ENCODE results near the gene KCNAB2.

The KCNAB2 gene

GRCh38 chr1:6019166-6019845, 26.4 kb upstream of the KCNAB2 start:
- no peak for ATAC-seq
- TF ChIP-seq TCF4 (CRISPR knock-in tag; IDR thresholded peaks at IDR 0.05; ENCODE audit: borderline replicate concordance) (no peak), OSR1 (CRISPR knock-in tag; IDR thresholded peaks at IDR 0.05) (no peak), GLIS3 (CRISPR knock-in tag; IDR thresholded peaks at IDR 0.05) (no peak), BACH2 (CRISPR knock-in tag; IDR thresholded peaks at IDR 0.05; ENCODE audit: borderline replicate concordance) (no peak), ZC3H10 (CRISPR knock-in tag; IDR thresholded peaks at IDR 0.05) (no peak), PPARA (CRISPR knock-in tag; IDR thresholded peaks at IDR 0.05; ENCODE audit: borderline replicate concordance) (no peak), CSDC2 (CRISPR knock-in tag; IDR thresholded peaks at IDR 0.05) (no peak), ZNF8 (CRISPR knock-in tag; IDR thresholded peaks at IDR 0.05) (no peak), ESRRG (CRISPR knock-in tag; IDR thresholded peaks at IDR 0.05) (no peak), ISL1 (CRISPR knock-in tag; IDR thresholded peaks at IDR 0.05) (no peak), TSHZ2 (CRISPR knock-in tag; IDR thresholded peaks at IDR 0.05) (no peak), SNAI2 (CRISPR knock-in tag; IDR thresholded peaks at IDR 0.05) (no peak), ZNF70 (CRISPR knock-in tag; IDR thresholded peaks at IDR 0.05) (no peak), ARNTL (CRISPR knock-in tag; IDR thresholded peaks at IDR 0.05; ENCODE audit: borderline replicate concordance, low read depth) (no peak), ZFP30 (CRISPR knock-in tag; IDR thresholded peaks at IDR 0.05) (no peak), RARB (CRISPR knock-in tag; IDR thresholded peaks at IDR 0.05) (no peak), CSRNP3 (CRISPR knock-in tag; IDR thresholded peaks at IDR 0.05) (no peak)
- TF ChIP-seq, protein P1, sequence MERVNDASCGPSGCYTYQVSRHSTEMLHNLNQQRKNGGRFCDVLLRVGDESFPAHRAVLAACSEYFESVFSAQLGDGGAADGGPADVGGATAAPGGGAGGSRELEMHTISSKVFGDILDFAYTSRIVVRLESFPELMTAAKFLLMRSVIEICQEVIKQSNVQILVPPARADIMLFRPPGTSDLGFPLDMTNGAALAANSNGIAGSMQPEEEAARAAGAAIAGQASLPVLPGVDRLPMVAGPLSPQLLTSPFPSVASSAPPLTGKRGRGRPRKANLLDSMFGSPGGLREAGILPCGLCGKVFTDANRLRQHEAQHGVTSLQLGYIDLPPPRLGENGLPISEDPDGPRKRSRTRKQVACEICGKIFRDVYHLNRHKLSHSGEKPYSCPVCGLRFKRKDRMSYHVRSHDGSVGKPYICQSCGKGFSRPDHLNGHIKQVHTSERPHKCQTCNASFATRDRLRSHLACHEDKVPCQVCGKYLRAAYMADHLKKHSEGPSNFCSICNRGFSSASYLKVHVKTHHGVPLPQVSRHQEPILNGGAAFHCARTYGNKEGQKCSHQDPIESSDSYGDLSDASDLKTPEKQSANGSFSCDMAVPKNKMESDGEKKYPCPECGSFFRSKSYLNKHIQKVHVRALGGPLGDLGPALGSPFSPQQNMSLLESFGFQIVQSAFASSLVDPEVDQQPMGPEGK (CRISPR knock-in tag; IDR thresholded peaks at IDR 0.05; ENCODE audit: borderline replicate concordance) = no peak
- TF ChIP-seq, protein P2, sequence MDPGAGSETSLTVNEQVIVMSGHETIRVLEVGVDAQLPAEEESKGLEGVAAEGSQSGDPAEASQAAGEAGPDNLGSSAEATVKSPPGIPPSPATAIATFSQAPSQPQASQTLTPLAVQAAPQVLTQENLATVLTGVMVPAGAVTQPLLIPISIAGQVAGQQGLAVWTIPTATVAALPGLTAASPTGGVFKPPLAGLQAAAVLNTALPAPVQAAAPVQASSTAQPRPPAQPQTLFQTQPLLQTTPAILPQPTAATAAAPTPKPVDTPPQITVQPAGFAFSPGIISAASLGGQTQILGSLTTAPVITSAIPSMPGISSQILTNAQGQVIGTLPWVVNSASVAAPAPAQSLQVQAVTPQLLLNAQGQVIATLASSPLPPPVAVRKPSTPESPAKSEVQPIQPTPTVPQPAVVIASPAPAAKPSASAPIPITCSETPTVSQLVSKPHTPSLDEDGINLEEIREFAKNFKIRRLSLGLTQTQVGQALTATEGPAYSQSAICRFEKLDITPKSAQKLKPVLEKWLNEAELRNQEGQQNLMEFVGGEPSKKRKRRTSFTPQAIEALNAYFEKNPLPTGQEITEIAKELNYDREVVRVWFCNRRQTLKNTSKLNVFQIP (CRISPR knock-in tag; IDR thresholded peaks at IDR 0.05; ENCODE audit: borderline replicate concordance, low read depth) = no peak
- TF ChIP-seq, protein P3, sequence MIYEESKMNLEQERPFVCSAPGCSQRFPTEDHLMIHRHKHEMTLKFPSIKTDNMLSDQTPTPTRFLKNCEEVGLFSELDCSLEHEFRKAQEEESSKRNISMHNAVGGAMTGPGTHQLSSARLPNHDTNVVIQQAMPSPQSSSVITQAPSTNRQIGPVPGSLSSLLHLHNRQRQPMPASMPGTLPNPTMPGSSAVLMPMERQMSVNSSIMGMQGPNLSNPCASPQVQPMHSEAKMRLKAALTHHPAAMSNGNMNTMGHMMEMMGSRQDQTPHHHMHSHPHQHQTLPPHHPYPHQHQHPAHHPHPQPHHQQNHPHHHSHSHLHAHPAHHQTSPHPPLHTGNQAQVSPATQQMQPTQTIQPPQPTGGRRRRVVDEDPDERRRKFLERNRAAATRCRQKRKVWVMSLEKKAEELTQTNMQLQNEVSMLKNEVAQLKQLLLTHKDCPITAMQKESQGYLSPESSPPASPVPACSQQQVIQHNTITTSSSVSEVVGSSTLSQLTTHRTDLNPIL (CRISPR knock-in tag; IDR thresholded peaks at IDR 0.05; ENCODE audit: low read depth) = no peak

DNA sequence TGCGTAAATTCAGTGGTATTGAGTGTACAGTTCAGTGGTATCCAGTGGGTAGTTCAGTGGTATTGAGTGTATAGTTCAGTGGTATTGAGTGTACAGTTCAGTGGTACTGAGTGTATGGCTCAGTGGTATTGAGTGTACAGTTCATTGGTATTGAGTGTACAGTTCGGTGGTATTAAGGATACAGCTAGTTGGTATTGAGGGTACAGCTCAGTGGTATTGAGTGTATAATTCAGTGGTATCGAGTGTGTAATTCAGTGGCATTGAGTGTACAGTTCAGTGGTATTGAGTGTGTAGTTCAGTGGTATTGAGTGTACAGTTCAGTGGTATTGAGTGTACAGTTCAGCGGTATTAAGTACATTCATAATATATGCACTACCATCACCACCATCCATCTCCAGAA, 23.5 kb upstream of the KCNAB2 start:
- no peak for ATAC-seq
- TF ChIP-seq, protein P2 (CRISPR knock-in tag; IDR thresholded peaks at IDR 0.05; ENCODE audit: borderline replicate concordance, low read depth) = no peak
- no peak for TF ChIP-seq BACH2 (CRISPR knock-in tag; IDR thresholded peaks at IDR 0.05; ENCODE audit: borderline replicate concordance)
- no peak for TF ChIP-seq PPARA (CRISPR knock-in tag; IDR thresholded peaks at IDR 0.05; ENCODE audit: borderline replicate concordance)
- no peak for TF ChIP-seq ZFP3 (CRISPR knock-in tag; IDR thresholded peaks at IDR 0.05)
- no peak for TF ChIP-seq ZC3H10 (CRISPR knock-in tag; IDR thresholded peaks at IDR 0.05)
- no peak for TF ChIP-seq ZNF70 (CRISPR knock-in tag; IDR thresholded peaks at IDR 0.05)
- TF ChIP-seq GLIS3 (CRISPR knock-in tag; IDR thresholded peaks at IDR 0.05) = no peak
- TF ChIP-seq ESRRG (CRISPR knock-in tag; IDR thresholded peaks at IDR 0.05) = no peak
- no peak for TF ChIP-seq TSHZ2 (CRISPR knock-in tag; IDR thresholded peaks at IDR 0.05)
- no peak for TF ChIP-seq ZFP30 (CRISPR knock-in tag; IDR thresholded peaks at IDR 0.05)
- TF ChIP-seq, protein P1 (CRISPR knock-in tag; IDR thresholded peaks at IDR 0.05; ENCODE audit: borderline replicate concordance) = no peak
- no peak for TF ChIP-seq ZNF8 (CRISPR knock-in tag; IDR thresholded peaks at IDR 0.05)
- TF ChIP-seq RARB (CRISPR knock-in tag; IDR thresholded peaks at IDR 0.05) = no peak
- TF ChIP-seq CSDC2 (CRISPR knock-in tag; IDR thresholded peaks at IDR 0.05) = no peak
- TF ChIP-seq SNAI2 (CRISPR knock-in tag; IDR thresholded peaks at IDR 0.05) = no peak
- no peak for TF ChIP-seq TOX (CRISPR knock-in tag; IDR thresholded peaks at IDR 0.05; ENCODE audit: borderline replicate concordance)

All from SK-N-SH treated with all-trans-retinoic acid at 6 μM for 48 hours (cell line).